Skeletal muscle tissue (tissue), 4 donors: ENCODE results near the gene HCAR2. TPM values are rescaled to one million over a fixed set of nuclear protein-coding genes. Genes with fewer than 3 reads are reported as not detected.

Source experiments
- H3K27ac ChIP-seq: one replicate; pipeline ENCODE4 v1.7.0; 2013; ENCODE audit warnings: mild to moderate bottlenecking, low read depth, low read length, inconsistent platforms
- H3K27me3 ChIP-seq, 3 donors: one replicate each; pipeline ENCODE4 v1.7.0; 2013; ENCODE audit warnings: low read length in 3 of 3; ENCODE audit not compliant: control insufficient read depth in 3 of 3, insufficient read depth in 3 of 3
- H3K36me3 ChIP-seq, 3 donors: one replicate each; pipeline ENCODE4 v1.7.0; 2013; ENCODE audit warnings: low read length in 3 of 3; ENCODE audit not compliant: control insufficient read depth in 3 of 3, insufficient read depth in 3 of 3
- H3K4me1 ChIP-seq, 3 donors: one replicate each; pipeline ENCODE4 v1.7.0; 2013; ENCODE audit warnings: low read length in 3 of 3, mild to moderate bottlenecking in 3 of 3; ENCODE audit not compliant: control insufficient read depth in 3 of 3, insufficient read depth in 3 of 3
- H3K4me3 ChIP-seq, 3 donors: one replicate each; pipeline ENCODE4 v1.7.0; 2013; ENCODE audit warnings: low read length in 3 of 3
- H3K9ac ChIP-seq, 3 donors: one replicate each; pipeline ENCODE4 v1.7.0; 2013; ENCODE audit warnings: low read length in 3 of 3, mild to moderate bottlenecking in 3 of 3, moderate library complexity in 2 of 3, low read depth in 1 of 3
- H3K9me3 ChIP-seq, 3 donors: one replicate each; pipeline ENCODE4 v1.7.0; 2013; ENCODE audit warnings: low read length in 3 of 3; ENCODE audit not compliant: control insufficient read depth in 3 of 3
- total RNA-seq: library from RNA; depleted of rRNA; stranded (reverse); fragments of >200 nt; gene quantifications from one replicate; pipeline ENCODE4 v1.2.3, GENCODE V29; 2014
- donor health status: Osteomylitis.

The HCAR2 gene
- total RNA-seq, 1 donor from 2014 or later, result 1.6 TPM

GRCh38 chr12:122732611-122733010 lies 29.5 kb upstream of the HCAR2 start:
- no peak overlapping the region for H3K9ac ChIP-seq
- H3K27ac ChIP-seq, result no peak overlapping the region
- no peak overlapping the region for H3K4me3 ChIP-seq
- H3K36me3 ChIP-seq, result no peaks in the 10 kb centered on the region
- no peaks in the 10 kb centered on the region for H3K9me3 ChIP-seq
- peaks cover 3 to 11% (median 10%) of the 10 kb centered on the region in 3 donors for H3K27me3 ChIP-seq
- H3K4me1 ChIP-seq, result peaks cover 0 to 4% (median 0%) of the 10 kb centered on the region in 3 donors

DNA sequence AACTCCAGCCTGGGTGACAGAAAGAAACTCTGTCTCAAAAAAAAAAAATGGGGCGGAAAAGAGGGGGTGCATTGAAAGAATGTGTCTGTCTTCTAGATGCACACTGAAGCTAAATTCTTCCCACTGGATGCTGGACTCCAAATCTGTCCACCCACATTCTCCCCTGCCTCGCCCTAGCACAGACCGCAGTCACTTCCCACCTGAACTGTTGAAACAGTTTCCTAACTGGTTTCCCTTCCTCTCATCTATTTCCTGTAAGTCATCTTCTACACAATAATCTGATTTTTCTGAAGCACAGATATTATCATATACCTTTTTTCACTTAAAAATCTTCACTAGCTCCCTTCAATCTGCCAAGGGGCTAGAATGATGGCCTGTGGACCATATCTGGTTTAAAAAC lies 29.0 kb upstream of the HCAR2 start:
- Histone ChIP-seq H3K4me3 (no peak overlapping the region), H3K4me1 (peaks cover 0 to 4% (median 0%) of the 10 kb centered on the region in 3 donors), H3K9me3 (no peaks in the 10 kb centered on the region), H3K9ac (no peak overlapping the region), H3K36me3 (no peaks in the 10 kb centered on the region), H3K27me3 (peaks cover 3 to 11% (median 10%) of the 10 kb centered on the region in 3 donors), H3K27ac (no peak overlapping the region)

DNA sequence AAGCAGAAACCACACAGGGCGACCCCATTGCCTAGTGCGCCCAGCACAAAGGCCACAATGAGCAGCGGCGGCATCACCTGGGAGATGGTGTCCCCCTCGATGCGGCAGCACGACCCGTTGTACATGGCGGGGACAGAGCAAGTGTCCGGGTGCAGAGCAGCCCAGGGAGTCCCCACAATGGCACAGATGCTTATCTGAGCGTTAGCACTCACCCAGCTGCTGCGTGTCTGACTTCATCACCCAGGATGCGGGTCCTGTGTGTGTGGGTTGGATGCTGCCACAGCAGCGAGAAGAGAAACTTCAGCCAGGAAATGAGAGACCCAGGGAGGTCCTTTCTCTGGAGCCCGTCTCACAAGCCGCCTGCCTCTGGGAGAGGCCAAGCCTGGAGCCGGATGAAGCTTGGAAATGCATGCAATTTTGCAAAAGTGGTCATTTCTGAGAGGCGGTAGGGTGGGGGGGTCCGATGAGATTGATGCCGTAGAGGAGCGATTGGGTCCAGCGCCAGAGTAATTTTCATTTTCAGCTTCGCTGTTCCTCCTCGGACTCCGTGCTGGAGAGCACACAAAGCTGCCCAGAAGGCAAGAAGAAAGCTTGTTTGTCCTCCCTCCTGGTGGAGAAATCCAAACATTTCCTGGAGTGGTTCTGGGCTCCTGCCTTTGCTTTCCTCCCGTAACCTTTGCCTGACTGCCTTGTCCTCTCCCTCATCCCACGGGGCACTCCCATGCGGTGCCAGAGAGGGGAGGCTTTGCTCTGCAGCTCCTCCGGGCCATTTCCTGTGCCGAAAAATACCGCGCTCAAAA lies 27.3 kb upstream of the HCAR2 start, which contains the start of gene HCAR1:
Gene HCAR1 (minus strand): TSS at position 630 of the 800 bp plus-strand sequence. CDS start 505 bp downstream, at position 125.
- Histone ChIP-seq H3K9ac (peak within 1 kb of the TSS in 1 of 3 donors; percentile 33), H3K27me3 (peaks cover 3 to 11% (median 10%) of the 10 kb centered on the region in 3 donors), H3K9me3 (no peaks in the 10 kb centered on the region), H3K4me1 (peaks cover 0 to 4% (median 0%) of the 10 kb centered on the region in 3 donors), H3K4me3 (peak within 1 kb of the TSS; percentile 35 to 51 (median 40)), H3K27ac (no peak within 1 kb of the TSS), H3K36me3 (no peaks in the 10 kb centered on the region)

GRCh38 chr12:122729583-122730214 lies 26.5 kb upstream of the HCAR2 start:
- Histone ChIP-seq H3K9ac (no peak overlapping the region), H3K4me1 (peaks cover 0 to 4% (median 0%) of the 10 kb centered on the region in 3 donors), H3K36me3 (no peaks in the 10 kb centered on the region), H3K27me3 (peaks cover 3 to 11% (median 10%) of the 10 kb centered on the region in 3 donors), H3K27ac (no peak overlapping the region), H3K4me3 (no peak overlapping the region), H3K9me3 (no peaks in the 10 kb centered on the region)

DNA sequence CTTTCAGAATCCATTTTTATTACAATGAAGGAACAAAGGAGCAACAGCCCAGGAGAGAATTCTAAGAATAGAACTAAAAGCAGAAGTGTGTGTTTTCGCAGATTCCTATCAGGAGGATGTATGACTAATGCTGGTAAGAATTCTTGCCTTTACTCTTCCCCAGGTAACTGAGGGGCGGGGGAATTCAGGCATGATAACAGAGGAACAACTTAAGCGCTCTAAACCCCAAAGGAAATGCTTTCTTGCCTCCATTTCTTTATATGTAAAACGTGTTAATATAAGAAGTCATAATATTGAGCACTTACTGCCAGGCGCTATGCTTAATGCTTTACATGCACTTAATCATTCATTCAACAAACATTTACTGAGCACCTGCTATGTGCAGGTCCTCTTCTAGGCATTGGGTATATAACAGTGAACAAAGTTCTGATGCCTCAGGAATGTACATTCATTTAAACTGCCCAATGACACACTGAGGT lies 23.0 kb upstream of the HCAR2 start:
- Histone ChIP-seq H3K27me3 (peaks cover 3 to 15% (median 10%) of the 10 kb centered on the region in 3 donors), H3K9ac (no peak overlapping the region), H3K9me3 (no peaks in the 10 kb centered on the region), H3K4me1 (peaks cover 0 to 4% (median 0%) of the 10 kb centered on the region in 3 donors), H3K36me3 (no peaks in the 10 kb centered on the region), H3K27ac (no peak overlapping the region), H3K4me3 (no peak overlapping the region)

- no peak overlapping the region for H3K9ac ChIP-seq
- H3K36me3 ChIP-seq, result no peaks in the 10 kb centered on the region
- no peak overlapping the region for H3K27ac ChIP-seq
- H3K9me3 ChIP-seq, result no peaks in the 10 kb centered on the region
- peaks cover 0 to 4% (median 0%) of the 10 kb centered on the region in 3 donors for H3K4me1 ChIP-seq
- H3K4me3 ChIP-seq, result no peak overlapping the region
- peaks cover 3 to 15% (median 10%) of the 10 kb centered on the region in 3 donors for H3K27me3 ChIP-seq
These were observed 22.4 kb upstream of the HCAR2 start for GRCh38 chr12:122725452-122726079.

DNA sequence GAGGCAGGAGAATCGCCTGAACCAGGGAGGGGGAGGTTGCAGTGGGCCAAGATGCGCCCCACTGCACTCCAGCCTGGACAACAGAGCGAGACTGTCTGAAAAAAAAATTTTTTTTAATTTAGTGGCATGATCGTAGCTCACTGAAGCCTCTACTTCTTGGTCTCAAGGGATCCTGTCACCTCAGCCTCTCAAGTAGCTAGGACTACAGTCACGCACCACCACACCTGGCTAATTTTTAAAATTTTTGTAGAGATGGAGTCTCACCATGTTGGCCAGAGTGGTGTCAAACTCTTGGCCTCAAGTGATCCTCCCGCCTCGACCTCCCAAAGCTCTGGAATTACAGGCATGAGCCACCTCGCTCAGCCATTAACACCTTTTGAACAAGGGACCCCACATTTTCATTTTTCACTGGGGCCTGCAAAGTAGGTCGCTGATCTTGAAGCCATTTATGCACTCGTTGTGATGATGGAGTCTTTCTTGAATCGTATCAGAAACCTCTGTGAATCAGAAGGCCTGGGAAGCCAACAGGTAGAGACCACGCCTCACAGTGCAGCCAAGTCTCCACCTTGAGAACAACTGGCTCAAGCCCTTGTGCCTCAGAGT lies 21.6 kb upstream of the HCAR2 start:
- no peaks in the 10 kb centered on the region for H3K4me1 ChIP-seq
- H3K27me3 ChIP-seq, result peaks cover 1 to 8% (median 2%) of the 10 kb centered on the region in 3 donors
- H3K9me3 ChIP-seq, result no peaks in the 10 kb centered on the region
- H3K27ac ChIP-seq, result no peak overlapping the region
- H3K4me3 ChIP-seq, result no peak overlapping the region
- no peak overlapping the region for H3K9ac ChIP-seq
- no peaks in the 10 kb centered on the region for H3K36me3 ChIP-seq

- H3K9me3 ChIP-seq, result no peaks in the 10 kb centered on the region
- H3K9ac ChIP-seq, result no peak overlapping the region
- no peak overlapping the region for H3K4me3 ChIP-seq
- peaks cover 0 to 3% (median 0%) of the 10 kb centered on the region in 3 donors for H3K27me3 ChIP-seq
- no peaks in the 10 kb centered on the region for H3K4me1 ChIP-seq
- H3K36me3 ChIP-seq, result no peaks in the 10 kb centered on the region
- H3K27ac ChIP-seq, result no peak overlapping the region
These were observed 19.2 kb upstream of the HCAR2 start for GRCh38 chr12:122722387-122722786.

DNA sequence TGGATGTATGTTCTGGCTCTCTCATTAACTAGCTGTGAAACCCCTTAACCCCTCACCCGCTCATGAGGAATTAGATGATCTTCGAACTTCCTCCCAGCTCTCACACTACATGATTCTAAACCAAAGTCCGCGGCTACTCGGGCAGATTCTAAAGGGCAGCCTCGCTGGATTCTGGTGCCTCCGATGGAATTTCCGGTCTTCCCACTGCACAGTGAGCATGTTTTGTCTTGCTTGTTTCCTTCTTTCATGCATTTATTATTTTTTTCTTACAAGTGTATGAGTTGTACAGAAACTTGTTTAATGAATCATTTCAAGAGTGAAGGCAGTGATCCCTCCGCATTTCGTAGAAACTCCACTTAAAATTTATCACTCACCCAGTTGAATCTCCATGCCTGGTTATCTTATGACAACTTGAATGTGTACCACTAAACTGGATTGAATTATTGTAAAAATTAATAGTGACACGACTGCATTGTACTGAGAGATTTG lies 17.9 kb upstream of the HCAR2 start:
- Histone ChIP-seq H3K9ac (no peak overlapping the region), H3K27ac (no peak overlapping the region), H3K36me3 (no peaks in the 10 kb centered on the region)

More for the DNA sequence above, 17.9 kb upstream of the HCAR2 start:
- no peaks in the 10 kb centered on the region for H3K4me1 ChIP-seq
- no peak overlapping the region for H3K4me3 ChIP-seq
- H3K9me3 ChIP-seq, result no peaks in the 10 kb centered on the region
- H3K27me3 ChIP-seq, result peaks cover 0 to 3% (median 3%) of the 10 kb centered on the region in 3 donors
